NCI-H446 treated with DMSO at 0.1 percent for 48 hours (cell line): Measurements from ENCODE around the gene SHLD1.
A peak's percentile ranks its signal among the peaks of the same experiment; 100 is the strongest.

Source experiments
- DNase-seq: peaks from one replicate; lab custom pipeline; 2025; lab: John Stamatoyannopoulos, UW

SHLD1 gene

DNA sequence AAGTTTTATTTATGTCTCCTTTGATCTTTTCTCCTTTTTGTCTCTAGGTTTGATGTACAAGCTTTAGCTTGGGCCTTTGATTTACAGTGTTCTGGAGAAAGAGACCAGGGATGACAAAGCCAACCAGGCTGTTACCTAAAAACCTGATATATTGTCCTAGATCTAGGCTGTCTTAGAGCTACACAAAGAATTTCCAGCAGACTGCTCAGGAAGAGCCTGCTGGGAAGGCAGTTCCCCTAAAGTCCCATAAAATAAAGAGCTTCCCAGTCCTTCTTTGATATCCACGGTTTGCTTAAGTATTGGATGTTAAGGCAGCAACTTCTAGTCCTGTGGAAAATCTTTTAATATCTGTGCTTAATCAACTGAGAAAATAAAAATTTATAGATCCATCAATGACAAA, 70.5 kb downstream of the SHLD1 start:
- no peak for DNase-seq

GRCh38 chr20:5821627-5822215, 71.5 kb downstream of the SHLD1 start:
- DNase-seq: no peak

GRCh38 chr20:5822569-5822968, 72.4 kb downstream of the SHLD1 start:
- no peak for DNase-seq

GRCh38 chr20:5825130-5825719, 75.0 kb downstream of the SHLD1 start:
- no peak for DNase-seq

- peak; percentile 48 for DNase-seq
Observed at GRCh38 chr20:5827098-5827853, 77.1 kb downstream of the SHLD1 start.

GRCh38 chr20:5827861-5828260, 77.7 kb downstream of the SHLD1 start:
- no peak for DNase-seq

DNA sequence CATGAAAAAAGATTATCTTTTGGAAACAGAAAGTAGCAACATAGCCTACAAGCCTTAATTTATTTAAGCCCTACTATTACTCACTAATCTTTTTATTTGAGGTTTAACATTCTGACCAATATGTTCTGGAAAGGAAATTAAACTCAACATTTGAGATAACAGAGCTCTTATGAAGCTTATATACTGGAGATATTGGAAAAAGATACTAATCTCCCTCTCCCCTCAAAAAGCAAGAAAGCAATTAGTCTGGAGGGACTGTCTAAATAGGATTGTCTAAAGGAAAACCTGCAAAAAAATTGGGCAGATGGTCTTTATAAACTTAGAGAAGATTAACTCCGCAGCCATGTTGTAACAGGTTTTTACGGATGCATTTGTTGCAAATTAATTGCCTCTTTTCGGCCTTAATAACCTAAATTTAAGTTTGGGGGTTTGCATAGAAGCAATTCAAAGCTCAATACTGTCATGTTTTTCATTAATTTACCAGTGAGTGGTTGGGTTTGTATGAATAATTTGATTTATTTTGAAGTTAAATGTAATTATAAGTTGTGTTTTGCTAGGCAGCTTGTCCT, 79.1 kb downstream of the SHLD1 start:
- no peak for DNase-seq

DNA sequence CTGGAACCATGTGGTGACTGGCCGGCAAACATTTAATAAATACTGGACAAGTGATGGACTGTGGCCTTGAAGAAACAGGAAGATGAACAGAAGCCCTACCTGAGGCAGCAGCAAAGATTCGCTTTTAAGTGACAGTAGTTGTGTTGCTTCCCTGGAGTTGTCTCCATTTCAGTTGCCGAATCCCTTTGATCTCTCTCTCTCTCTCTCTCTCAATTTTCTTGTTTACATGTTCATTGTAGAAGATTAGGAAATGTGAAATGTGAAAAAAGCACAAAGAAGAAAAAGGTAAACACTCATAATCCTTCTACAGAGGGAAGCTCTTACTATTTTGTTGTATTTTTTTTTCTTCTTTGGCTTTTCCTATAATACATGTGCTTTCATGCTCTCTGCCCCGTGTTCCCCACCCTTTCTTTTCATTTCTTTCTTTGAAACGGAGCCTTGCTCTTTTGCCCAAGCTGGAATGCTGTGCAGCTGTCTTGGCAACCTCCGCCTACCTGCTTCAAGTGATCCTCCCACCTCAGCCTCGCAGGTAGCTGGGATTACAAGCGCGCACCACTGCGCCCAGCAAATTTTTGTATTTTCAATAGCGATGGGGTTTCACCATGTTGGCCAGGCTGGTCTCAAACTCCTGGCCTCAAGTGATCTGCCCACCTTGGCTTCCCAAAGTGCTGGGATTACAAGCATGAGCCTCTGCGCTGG, 81.5 kb downstream of the SHLD1 start:
- no peak for DNase-seq

DNA sequence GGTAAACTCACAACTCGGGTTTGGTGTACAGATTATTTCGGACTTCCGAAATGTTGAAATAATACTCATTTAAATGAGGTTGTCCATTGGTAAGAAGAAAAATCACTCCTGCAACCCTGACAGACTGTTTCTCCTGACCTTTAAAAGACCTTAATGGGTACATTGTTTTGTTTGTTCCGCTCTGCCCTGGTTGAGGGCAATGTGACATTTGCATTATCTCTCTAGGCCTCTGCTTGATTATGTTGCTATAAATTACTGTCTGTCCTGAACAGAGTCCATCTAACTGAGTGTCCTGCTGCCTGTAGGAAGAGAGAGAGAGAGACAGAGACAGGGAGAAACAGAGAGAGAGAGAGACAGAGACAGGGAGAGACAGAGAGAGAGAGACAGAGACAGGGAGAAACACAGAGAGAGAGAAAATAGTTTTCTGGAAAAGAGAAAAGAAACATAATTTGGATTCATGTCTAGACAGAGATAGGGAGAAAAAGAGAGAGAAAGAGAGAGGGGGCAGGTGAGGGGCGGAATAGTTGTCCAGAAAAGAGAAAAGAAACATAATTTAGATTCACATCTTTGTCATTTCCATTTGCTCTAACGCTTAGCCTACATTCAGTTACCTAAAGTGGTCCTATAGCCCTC, 83.2 kb downstream of the SHLD1 start:
- DNase-seq: no peak

- no peak for DNase-seq
Observed at GRCh38 chr20:5834436-5835005, 84.3 kb downstream of the SHLD1 start.

- DNase-seq: peak; percentile 96
Observed at GRCh38 chr20:5835321-5835821, 85.2 kb downstream of the SHLD1 start.

DNA sequence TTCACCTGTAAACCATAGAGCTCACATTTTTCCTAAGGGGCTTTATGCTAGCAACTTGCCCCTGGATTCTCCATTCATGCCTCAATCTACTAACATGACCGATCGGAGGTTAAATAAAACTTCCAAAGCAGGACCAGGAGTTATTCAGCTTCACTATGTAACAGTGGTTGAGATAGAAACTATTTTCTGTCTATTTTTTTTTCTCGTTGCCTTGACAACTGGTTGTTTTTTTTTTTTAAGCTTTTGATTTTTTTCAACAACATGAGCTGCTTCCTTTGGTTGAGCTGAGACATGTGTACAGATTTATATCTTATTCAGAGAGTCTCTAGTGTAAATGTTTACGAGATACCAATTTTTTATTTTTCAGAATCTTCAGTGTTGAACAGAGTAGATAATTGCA, 85.7 kb downstream of the SHLD1 start:
- peak; percentile 64 for DNase-seq

DNA sequence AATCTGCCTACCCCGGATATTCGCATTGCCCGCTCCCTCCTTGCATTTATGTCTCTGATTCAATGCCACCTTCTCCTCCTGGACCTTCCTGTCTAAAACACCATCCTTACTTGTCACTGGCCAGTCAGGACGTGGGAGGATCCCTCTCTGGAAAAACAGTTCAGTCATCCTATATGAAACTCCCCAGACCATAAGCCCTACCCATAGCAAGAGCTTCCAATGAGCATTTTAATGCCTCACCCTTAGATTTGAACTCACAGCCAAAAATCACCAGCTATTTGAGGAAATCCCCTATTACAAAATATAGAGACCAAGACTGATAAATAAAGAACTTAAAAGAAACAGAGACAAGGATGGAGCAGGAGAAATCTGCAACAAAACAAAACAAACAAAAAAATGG, 86.4 kb downstream of the SHLD1 start:
- no peak for DNase-seq

GRCh38 chr20:5840411-5841002, 90.3 kb downstream of the SHLD1 start:
- no peak for DNase-seq

- DNase-seq: no peak
Observed at GRCh38 chr20:5841522-5841921, 91.3 kb downstream of the SHLD1 start.

GRCh38 chr20:5842465-5842864, 92.3 kb downstream of the SHLD1 start:
- no peak for DNase-seq

GRCh38 chr20:5843054-5843592, 92.9 kb downstream of the SHLD1 start:
- no peak for DNase-seq

GRCh38 chr20:5844063-5844681, 94.0 kb downstream of the SHLD1 start:
- peak; percentile 60 for DNase-seq

DNA sequence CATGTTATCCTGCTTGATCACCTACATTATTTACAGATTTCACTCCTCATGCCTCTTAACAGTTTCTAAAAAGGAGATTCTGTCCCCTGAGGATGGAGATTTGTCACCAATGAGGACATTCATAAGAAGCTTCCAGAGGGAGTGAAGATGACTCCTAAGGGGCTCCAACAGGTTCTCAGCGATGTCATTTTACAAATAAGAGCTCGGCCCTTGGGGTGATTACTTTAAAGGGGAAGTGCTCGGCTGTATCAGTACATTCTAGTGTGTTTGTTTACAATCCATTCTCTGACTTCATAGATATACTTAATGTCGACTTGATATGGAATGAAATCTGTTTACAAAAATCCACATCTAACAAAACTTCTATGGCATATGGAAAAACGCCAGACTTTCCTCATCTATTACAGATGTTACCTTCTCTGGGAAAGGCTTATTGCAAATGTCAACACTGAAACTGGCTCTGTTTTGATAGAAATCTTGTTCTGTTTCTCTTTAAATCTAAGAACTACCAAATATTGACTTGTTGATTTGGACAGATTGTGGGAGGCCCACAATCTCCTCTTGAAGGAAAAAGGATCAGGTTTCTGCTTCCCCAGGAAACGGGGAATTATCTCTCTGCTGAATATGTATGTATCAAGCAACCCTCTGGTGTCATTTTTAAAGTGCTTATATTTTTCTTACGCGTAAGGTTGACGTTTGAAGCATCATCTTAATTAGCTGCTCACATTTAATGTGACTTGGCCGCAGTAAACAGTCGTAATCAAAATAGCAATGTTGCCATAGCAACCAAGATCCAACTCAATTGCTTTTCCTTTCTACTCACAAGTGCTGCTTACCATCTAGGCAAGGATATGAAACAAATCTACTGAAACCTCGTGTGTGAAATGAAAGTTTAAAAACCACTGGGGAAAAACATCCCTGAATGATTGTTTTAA, 95.7 kb downstream of the SHLD1 start:
- no peak for DNase-seq
